ENCODE data around the gene GJB2.

GJB2 gene

GRCh38 chr13:20141238-20142022 lies 51.3 kb downstream of the GJB2 start:
- DNase-seq (ENCODE audit: low spot score): no peak

- DNase-seq (ENCODE audit: low spot score): no peak
Observed at GRCh38 chr13:20140487-20140886, 52.3 kb downstream of the GJB2 start.

GRCh38 chr13:20137875-20138274 lies 54.9 kb downstream of the GJB2 start:
- no peak for DNase-seq (ENCODE audit: low spot score)

Measured in GM03348 (cell line).